Gastrocnemius medialis (tissue), 4 donors: Measurements from ENCODE around the gene TEP1. TPM values are rescaled to one million over a fixed set of nuclear protein-coding genes. Genes with fewer than 3 reads are reported as not detected.

ENCODE experiments used
- ATAC-seq, 2 donors: fragments of 150-250 bp; one replicate each; pipeline ENCODE4 v1.9.1; 2016
- DNase-seq, 2 donors: peaks; one replicate each; pipeline ENCODE4 v3.0.0-alpha.2; 2019
- H3K27ac ChIP-seq, 4 donors: fragments of 200-600 bp; sonication (generic); 1 replicate in 1 of 4; 2 replicates in 3 of 4; pipeline ENCODE4 v1.5.1; 2016 to 2018; ENCODE audit warnings: mild to moderate bottlenecking in 2 of 4, moderate library complexity in 1 of 4
- H3K27me3 ChIP-seq, 3 donors: fragments of 200-600 bp; sonication (generic) in 2 of 3; 1 replicate in 1 of 3; 2 replicates in 2 of 3; pipeline versions ENCODE4 v1.5.1 to v1.6.0; 2016 to 2019; ENCODE audit warnings: mild to moderate bottlenecking in 1 of 3, moderate library complexity in 1 of 3
- H3K36me3 ChIP-seq, 2 donors: fragments of 200-600 bp; sonication (generic) in 1 of 2; one replicate each; pipeline ENCODE4 v1.5.1; 2017 to 2018
- H3K4me1 ChIP-seq, 2 donors: fragments of 200-600 bp; sonication (generic) in 1 of 2; one replicate each; pipeline ENCODE4 v1.5.1; 2016 to 2017; ENCODE audit warnings: mild to moderate bottlenecking in 2 of 2
- H3K4me3 ChIP-seq, 4 donors: fragments of 200-600 bp; sonication (generic) in 3 of 4; 1 replicate in 1 of 4; 2 replicates in 3 of 4; pipeline ENCODE4 v1.5.1; 2016 to 2019; ENCODE audit warnings: mild to moderate bottlenecking in 2 of 4
- H3K9me3 ChIP-seq, 3 donors: fragments of 200-600 bp; sonication (generic) in 2 of 3; 1 replicate in 1 of 3; 2 replicates in 2 of 3; pipeline ENCODE4 v1.5.1; 2016 to 2019
- POLR2A ChIP-seq, 2 donors: fragments of 450-650 bp; IDR thresholded peaks; one replicate each; pipeline ENCODE4 v1.6.1; 2017; ENCODE audit warnings: antibody characterized with exemption in 2 of 2, mild to moderate bottlenecking in 2 of 2, moderate library complexity in 2 of 2
- in situ Hi-C, 4 donors: fragments of 200-750 bp; cut with MboI; loops; one replicate each; pipeline versions ENCODE4 v1.15.0 to v1.8.0; 2017; ENCODE audit warnings: low sequenced_read_pairs in 4 of 4
- intact Hi-C: fragments of 100-400 bp; cut with DNase I; formaldehyde crosslinking; loops from one replicate; pipeline ENCODE4 v1.15.1; 2023; ENCODE audit warnings: low total_unique reads
- total RNA-seq, 4 donors: library from RNA; depleted of rRNA; stranded (reverse); fragments of >200 nt; gene quantifications; one replicate each; pipeline versions ENCODE4 v1.1.0 to v1.2.3, GENCODE V29; 2016
- TF ChIP-seq, protein P1 (sequence below), 5 experiments: fragments of 450-650 bp in 3 of 5; fragments of 200-600 bp in 2 of 5; sonication (generic) in 2 of 5; IDR thresholded peaks in 4 of 5; conservative IDR thresholded peaks in 1 of 5; 1 replicate in 4 of 5; 2 replicates in 1 of 5; pipeline ENCODE4 v1.5.1; 2016 to 2019; ENCODE audit warnings: antibody characterized with exemption in 5 of 5, mild to moderate bottlenecking in 3 of 5, moderate library complexity in 3 of 5

The TEP1 gene
- total RNA-seq, 4 donors from 2014 or later: 7.2 to 25.7 (median 12.0) TPM

DNA sequence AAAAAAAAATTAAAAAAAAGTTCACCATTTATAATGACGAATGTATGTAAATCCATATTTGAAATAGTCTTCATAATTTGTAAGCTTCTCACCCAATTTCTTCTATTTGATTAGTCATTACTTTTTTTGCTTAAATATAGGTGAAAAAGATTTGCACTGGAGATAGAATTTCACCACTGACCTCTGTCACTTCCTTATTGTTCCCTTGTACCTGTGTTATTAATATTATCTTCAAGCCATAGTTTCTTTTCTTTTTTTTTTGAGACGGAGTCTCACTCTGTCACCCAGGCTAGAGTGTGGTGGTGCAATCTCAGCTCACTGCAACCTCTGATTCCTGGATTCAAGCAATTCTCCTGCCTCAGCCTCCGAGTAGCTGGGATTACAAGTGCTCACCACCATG is 15.8 kb downstream of the TEP1 start:
- Histone ChIP-seq H3K4me1 (no peaks in the 10 kb centered on the region), H3K36me3 (peaks cover 10 to 89% of the 10 kb centered on the region in 2 donors), H3K9me3 (no peaks in the 10 kb centered on the region), H3K27me3 (no peaks in the 10 kb centered on the region), H3K4me3 (no peak overlapping the region), H3K27ac (no peak overlapping the region)
- TF ChIP-seq, protein P1, sequence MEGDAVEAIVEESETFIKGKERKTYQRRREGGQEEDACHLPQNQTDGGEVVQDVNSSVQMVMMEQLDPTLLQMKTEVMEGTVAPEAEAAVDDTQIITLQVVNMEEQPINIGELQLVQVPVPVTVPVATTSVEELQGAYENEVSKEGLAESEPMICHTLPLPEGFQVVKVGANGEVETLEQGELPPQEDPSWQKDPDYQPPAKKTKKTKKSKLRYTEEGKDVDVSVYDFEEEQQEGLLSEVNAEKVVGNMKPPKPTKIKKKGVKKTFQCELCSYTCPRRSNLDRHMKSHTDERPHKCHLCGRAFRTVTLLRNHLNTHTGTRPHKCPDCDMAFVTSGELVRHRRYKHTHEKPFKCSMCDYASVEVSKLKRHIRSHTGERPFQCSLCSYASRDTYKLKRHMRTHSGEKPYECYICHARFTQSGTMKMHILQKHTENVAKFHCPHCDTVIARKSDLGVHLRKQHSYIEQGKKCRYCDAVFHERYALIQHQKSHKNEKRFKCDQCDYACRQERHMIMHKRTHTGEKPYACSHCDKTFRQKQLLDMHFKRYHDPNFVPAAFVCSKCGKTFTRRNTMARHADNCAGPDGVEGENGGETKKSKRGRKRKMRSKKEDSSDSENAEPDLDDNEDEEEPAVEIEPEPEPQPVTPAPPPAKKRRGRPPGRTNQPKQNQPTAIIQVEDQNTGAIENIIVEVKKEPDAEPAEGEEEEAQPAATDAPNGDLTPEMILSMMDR (IDR thresholded peaks at IDR 0.05 in 4 of 5, conservative IDR thresholded peaks at IDR 0.05 in 1 of 5): no peak
- TF ChIP-seq POLR2A (IDR thresholded peaks at IDR 0.05): no peak
- intact Hi-C loops (no loop called here), in situ Hi-C loops (no loop called here)
- DNase-seq: no peak
- ATAC-seq: no peak

DNA sequence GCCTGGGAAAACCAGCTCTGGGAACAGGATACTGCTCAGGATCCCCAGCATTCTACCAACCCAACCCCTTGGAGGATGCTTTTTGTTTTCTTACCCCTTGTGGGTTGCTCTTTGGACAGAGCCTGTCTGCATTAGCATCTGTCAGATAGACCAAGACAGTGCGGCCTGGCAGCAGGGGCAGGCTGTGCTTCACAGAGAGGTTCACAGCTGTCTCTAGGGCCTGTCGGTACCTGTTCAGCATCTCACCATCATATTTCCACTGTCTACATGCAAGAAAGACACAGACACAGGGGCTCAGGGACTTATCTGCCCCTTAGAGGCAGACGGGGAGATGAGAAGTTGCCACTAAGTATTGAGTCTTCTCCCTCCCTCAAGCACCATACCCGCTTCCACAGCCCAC is 21.8 kb downstream of the TEP1 start:
- in situ Hi-C loops (no loop called here), intact Hi-C loops (no loop called here)
- no peak overlapping the region for H3K27ac ChIP-seq
- no peak overlapping the region for H3K4me3 ChIP-seq
- no peaks in the 10 kb centered on the region for H3K4me1 ChIP-seq
- TF ChIP-seq, protein P1 (IDR thresholded peaks at IDR 0.05 in 4 of 5, conservative IDR thresholded peaks at IDR 0.05 in 1 of 5): no peak
- TF ChIP-seq POLR2A (IDR thresholded peaks at IDR 0.05): no peak
- no peaks in the 10 kb centered on the region for H3K9me3 ChIP-seq
- peaks cover 10 to 91% of the 10 kb centered on the region in 2 donors for H3K36me3 ChIP-seq
- ATAC-seq: no peak
- H3K27me3 ChIP-seq: no peaks in the 10 kb centered on the region
- no peak for DNase-seq

DNA sequence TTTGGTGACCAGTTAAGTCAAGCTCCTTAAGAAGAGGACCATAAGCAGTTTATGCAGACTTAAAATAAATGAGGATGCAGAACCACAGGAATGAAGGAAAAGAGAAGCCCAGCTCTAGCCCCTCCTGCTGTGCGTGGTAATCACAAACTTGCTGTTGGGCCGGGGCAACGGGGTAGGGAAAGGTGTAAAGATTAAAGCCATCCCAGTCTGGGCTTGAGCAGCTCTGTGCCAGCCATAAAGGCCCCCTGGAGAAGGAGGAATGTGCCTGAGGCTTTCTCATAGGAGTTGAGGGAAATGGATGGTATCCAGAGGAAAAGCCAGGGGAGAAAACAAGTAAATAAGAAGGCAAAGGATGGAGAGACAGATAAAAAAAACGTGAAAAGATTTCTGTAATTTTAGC is 25.1 kb downstream of the TEP1 start:
- H3K4me3 ChIP-seq: no peak overlapping the region
- TF ChIP-seq POLR2A (IDR thresholded peaks at IDR 0.05): no peak
- TF ChIP-seq, protein P1 (IDR thresholded peaks at IDR 0.05 in 4 of 5, conservative IDR thresholded peaks at IDR 0.05 in 1 of 5): no peak
- intact Hi-C loops: no loop called here
- in situ Hi-C loops: no loop called here
- no peaks in the 10 kb centered on the region for H3K4me1 ChIP-seq
- DNase-seq (no peak), ATAC-seq (no peak)
- no peaks in the 10 kb centered on the region for H3K27me3 ChIP-seq
- H3K27ac ChIP-seq: no peak overlapping the region
- H3K36me3 ChIP-seq: peaks cover 0 to 93% of the 10 kb centered on the region in 2 donors
- H3K9me3 ChIP-seq: no peaks in the 10 kb centered on the region

DNA sequence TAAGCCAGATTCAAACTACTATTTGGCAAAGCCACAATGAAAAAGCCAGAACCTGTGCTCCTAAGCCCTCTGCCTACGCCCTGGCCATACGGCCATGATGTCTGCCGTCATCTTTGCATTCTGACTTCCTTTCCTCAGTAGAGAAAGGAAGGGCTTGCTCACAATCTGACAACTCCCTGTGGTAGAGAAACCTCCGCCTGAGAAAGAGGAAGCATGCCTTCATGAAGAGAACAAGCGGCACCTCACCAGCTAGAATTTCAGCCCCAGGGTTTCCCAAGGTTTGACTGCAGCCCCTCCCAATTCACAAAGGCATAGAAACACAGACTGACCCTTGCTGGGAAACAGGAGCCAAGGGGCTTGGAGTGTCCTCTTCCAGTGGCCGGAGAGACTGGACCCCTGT is 25.7 kb downstream of the TEP1 start:
- Histone ChIP-seq H3K27ac (no peak overlapping the region), H3K36me3 (peaks cover 0 to 99% of the 10 kb centered on the region in 2 donors), H3K9me3 (no peaks in the 10 kb centered on the region), H3K4me1 (no peaks in the 10 kb centered on the region), H3K27me3 (no peaks in the 10 kb centered on the region), H3K4me3 (no peak overlapping the region)
- no peak for ATAC-seq
- DNase-seq: no peak
- in situ Hi-C loops: no loop called here
- intact Hi-C loops: no loop called here
- TF ChIP-seq, protein P1 (IDR thresholded peaks at IDR 0.05 in 4 of 5, conservative IDR thresholded peaks at IDR 0.05 in 1 of 5): no peak
- no peak for TF ChIP-seq POLR2A (IDR thresholded peaks at IDR 0.05)

DNA sequence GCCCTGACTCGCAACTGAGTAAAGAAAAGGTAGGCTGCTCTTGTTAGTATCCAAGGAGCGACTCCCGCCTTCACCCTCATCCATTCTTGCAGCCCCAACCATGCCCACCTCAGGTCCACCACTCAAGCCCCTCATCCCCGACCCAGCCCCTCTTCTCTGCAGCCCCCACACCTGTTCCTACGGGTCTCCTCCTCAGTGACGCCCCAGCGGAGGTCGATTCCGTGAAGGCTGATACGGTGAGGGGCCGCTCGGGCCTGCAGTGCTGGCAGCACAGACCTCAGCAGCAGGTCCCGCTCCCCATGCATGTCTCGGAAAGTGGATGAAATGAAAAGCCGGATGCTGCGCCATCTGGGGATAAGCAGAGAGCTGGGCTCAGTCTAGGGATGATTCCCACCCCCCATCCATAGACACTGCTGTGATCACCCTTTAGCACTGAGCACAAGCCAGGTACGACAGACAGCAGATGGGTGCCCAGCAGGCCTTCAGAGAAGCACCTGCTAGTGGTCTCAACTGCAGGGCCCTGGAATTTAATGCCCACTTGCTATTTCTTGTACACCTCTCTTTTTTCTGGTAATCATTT is 26.9 kb downstream of the TEP1 start:
- TF ChIP-seq POLR2A (IDR thresholded peaks at IDR 0.05): no peak
- TF ChIP-seq, protein P1 (IDR thresholded peaks at IDR 0.05 in 4 of 5, conservative IDR thresholded peaks at IDR 0.05 in 1 of 5): no peak
- DNase-seq (no peak), ATAC-seq (no peak)
- H3K4me3 ChIP-seq: no peak overlapping the region
- H3K27ac ChIP-seq: no peak overlapping the region
- in situ Hi-C loops (no loop called here), intact Hi-C loops (no loop called here)
- H3K27me3 ChIP-seq: no peaks in the 10 kb centered on the region
- peaks cover 0 to 100% of the 10 kb centered on the region in 2 donors for H3K36me3 ChIP-seq
- H3K4me1 ChIP-seq: no peaks in the 10 kb centered on the region
- no peaks in the 10 kb centered on the region for H3K9me3 ChIP-seq
